ENCODE data around the gene ATAT1.
A peak's percentile ranks its signal among the peaks of the same experiment; 100 is the strongest.

Gene ATAT1

GRCh38 chr6:30689985-30690384 is 63.3 kb downstream of the ATAT1 start:
- H3K27me3 Mint-ChIP-seq (ENCODE audit: low read depth): peaks cover 3% of the 10 kb centered on the region
- TF ChIP-seq CTCF (IDR thresholded peaks at IDR 0.05; ENCODE audit: unreplicated experiment in 3 of 3): no peak
- no peaks in the 10 kb centered on the region for H3K9me3 Mint-ChIP-seq
- peak overlapping the region; percentile 94 to 96 (median 95) for H3K27ac Mint-ChIP-seq
- peaks cover 58% of the 10 kb centered on the region for H3K4me1 Mint-ChIP-seq
- peaks cover 4% of the 10 kb centered on the region for H3K36me3 Mint-ChIP-seq (ENCODE audit: low read depth)
- H3K4me3 Mint-ChIP-seq: peak overlapping the region; percentile 93 to 96 (median 94)

GRCh38 chr6:30690403-30691207 is 63.9 kb downstream of the ATAT1 start, which contains the start of gene NRM:
Gene NRM, minus strand, starts transcription at chr6:30690984. Its CDS starts 10 bp downstream, at chr6:30690974.
- no peak for TF ChIP-seq CTCF (IDR thresholded peaks at IDR 0.05; ENCODE audit: unreplicated experiment in 3 of 3)
- peaks cover 3% of the 10 kb centered on the region for H3K27me3 Mint-ChIP-seq (ENCODE audit: low read depth)
- H3K36me3 Mint-ChIP-seq (ENCODE audit: low read depth): no peaks in the 10 kb centered on the region
- peak within 1 kb of the TSS; percentile 94 to 96 (median 95) for H3K27ac Mint-ChIP-seq
- H3K4me3 Mint-ChIP-seq: peak within 1 kb of the TSS; percentile 93 to 96 (median 94)
- H3K4me1 Mint-ChIP-seq: peaks cover 51% of the 10 kb centered on the region
- no peaks in the 10 kb centered on the region for H3K9me3 Mint-ChIP-seq

GRCh38 chr6:30691208-30691847 is 64.7 kb downstream of the ATAT1 start:
- no peaks in the 10 kb centered on the region for H3K36me3 Mint-ChIP-seq (ENCODE audit: low read depth)

More at GRCh38 chr6:30691208-30691847, 64.7 kb downstream of the ATAT1 start:
- Mint-ChIP-seq H3K9me3 (no peaks in the 10 kb centered on the region), H3K27me3 (ENCODE audit: low read depth) (peaks cover 3% of the 10 kb centered on the region), H3K4me3 (peak overlapping the region; percentile 88 to 96 (median 90)), H3K27ac (peak overlapping the region; percentile 94 to 95 (median 95)), H3K4me1 (peaks cover 46% of the 10 kb centered on the region)
- TF ChIP-seq CTCF (IDR thresholded peaks at IDR 0.05; ENCODE audit: unreplicated experiment in 3 of 3): no peak

Data from nephron (organoid).